ENCODE results near the gene UBL3. TPM values are rescaled to one million over a fixed set of nuclear protein-coding genes. Genes with fewer than 3 reads are reported as not detected.

UBL3 gene
- total and polyA plus RNA-seq, 10 donors, result 10.2 to 39.1 (median 30.5) TPM

DNA sequence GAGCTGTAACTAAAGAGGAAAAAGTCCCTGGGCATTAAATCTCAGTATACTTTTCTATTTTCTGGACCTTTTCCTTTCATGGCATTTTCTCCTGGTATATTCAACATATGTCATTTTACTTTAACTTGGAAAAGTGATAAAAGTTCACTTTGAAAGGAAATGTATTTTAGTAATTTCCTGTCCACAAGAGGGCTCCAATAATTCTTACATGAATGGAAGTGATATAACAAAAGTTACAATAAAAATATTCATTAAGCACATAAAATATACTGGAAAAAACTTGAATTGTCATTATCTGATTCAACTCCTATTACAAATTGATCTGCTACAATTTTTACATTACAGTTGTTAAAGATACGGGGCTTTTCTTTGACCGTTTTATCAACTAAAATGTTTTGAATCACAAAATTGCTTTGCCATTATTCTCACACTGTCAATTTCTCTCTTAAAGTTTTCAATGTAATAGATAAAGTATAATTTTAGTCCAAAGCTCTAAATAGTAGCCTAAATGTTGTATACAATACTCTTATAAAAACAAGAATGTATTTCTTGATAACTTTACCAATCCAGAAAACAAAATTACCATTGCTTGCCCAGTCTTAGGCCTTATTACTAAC is 4.9 kb downstream of the UBL3 start:
- peaks cover 12 to 84% (median 67%) of the 10 kb centered on the region in 6 donors for H3K4me1 ChIP-seq

DNA sequence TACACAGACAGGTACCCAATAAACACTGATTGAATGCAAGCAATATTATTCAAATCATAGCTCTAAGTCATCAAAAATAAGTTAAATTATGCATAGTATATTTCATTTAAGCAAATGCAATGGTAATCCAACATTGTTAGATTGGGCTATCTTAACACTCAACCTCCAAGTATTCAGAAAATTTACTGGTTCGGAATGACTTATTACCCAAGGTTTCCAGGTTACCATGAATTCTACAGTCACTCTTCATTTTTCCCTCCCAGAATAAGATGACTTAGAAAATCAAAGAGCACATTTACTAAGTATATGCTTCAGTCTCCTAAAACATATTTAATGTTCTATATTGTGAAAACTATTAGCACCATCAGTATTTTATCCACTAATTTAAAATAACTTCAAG is 6.0 kb downstream of the UBL3 start:
- Histone ChIP-seq H3K9me3 (no peaks in the 10 kb centered on the region), H3K4me1 (peaks cover 12 to 91% (median 73%) of the 10 kb centered on the region in 6 donors), H3K27me3 (replicated peaks in 1 of 7) (no peaks in the 10 kb centered on the region), H3K36me3 (no peaks in the 10 kb centered on the region), H3K27ac (no peak overlapping the region), H3K4me3 (no peak overlapping the region)
- TF ChIP-seq, protein P1, sequence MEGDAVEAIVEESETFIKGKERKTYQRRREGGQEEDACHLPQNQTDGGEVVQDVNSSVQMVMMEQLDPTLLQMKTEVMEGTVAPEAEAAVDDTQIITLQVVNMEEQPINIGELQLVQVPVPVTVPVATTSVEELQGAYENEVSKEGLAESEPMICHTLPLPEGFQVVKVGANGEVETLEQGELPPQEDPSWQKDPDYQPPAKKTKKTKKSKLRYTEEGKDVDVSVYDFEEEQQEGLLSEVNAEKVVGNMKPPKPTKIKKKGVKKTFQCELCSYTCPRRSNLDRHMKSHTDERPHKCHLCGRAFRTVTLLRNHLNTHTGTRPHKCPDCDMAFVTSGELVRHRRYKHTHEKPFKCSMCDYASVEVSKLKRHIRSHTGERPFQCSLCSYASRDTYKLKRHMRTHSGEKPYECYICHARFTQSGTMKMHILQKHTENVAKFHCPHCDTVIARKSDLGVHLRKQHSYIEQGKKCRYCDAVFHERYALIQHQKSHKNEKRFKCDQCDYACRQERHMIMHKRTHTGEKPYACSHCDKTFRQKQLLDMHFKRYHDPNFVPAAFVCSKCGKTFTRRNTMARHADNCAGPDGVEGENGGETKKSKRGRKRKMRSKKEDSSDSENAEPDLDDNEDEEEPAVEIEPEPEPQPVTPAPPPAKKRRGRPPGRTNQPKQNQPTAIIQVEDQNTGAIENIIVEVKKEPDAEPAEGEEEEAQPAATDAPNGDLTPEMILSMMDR (IDR thresholded peaks at IDR 0.05 in 8 of 11, conservative IDR thresholded peaks at IDR 0.05 in 3 of 11), result no peak
- WGBS, 5 donors, result 91 to 98% (median 94%) methylated on average over 1 of the region's 1 CpG
- no peak for DNase-seq
- intact Hi-C loops (cut with DNase I; ENCODE audit: low total_unique reads), result loop anchor here (10.0 kb wide), 1 partner anchor 250 kb away; the partner anchor contains the start of gene SLC7A1

More for the DNA sequence above, 4.9 kb downstream of the UBL3 start:
- intact Hi-C loops (cut with DNase I; ENCODE audit: low total_unique reads), result loop anchor here (10.0 kb wide), 1 partner anchor 251 kb away; the partner anchor contains the start of gene SLC7A1
- 68 to 86% (median 83%) methylated on average over 2 of the region's 2 CpGs for WGBS, 5 donors
- Histone ChIP-seq H3K9me3 (no peaks in the 10 kb centered on the region), H3K27me3 (replicated peaks in 1 of 7) (no peaks in the 10 kb centered on the region), H3K36me3 (no peaks in the 10 kb centered on the region), H3K4me3 (no peak overlapping the region), H3K27ac (peak overlapping the region in 1 of 8 donors; percentile 1)
- TF ChIP-seq, protein P1 (IDR thresholded peaks at IDR 0.05 in 8 of 11, conservative IDR thresholded peaks at IDR 0.05 in 3 of 11), result peak in 5 of 11 experiments; percentile 11 to 34 (median 28)
- no peak for TF ChIP-seq POLR2AphosphoS5 (IDR thresholded peaks at IDR 0.05)
- DNase-seq, result no peak

- peaks cover under 1 to 90% (median 65%) of the 10 kb centered on the region in 6 donors for H3K4me1 ChIP-seq
- H3K27ac ChIP-seq, result no peak overlapping the region
- DNase-seq, result no peak
- H3K27me3 ChIP-seq (replicated peaks in 1 of 7), result no peaks in the 10 kb centered on the region
- no peaks in the 10 kb centered on the region for H3K36me3 ChIP-seq
- intact Hi-C loops (cut with DNase I; ENCODE audit: low total_unique reads), result loop anchor here (10.0 kb wide), 1 partner anchor 246 kb away; the partner anchor contains the start of gene SLC7A1
- WGBS, 5 donors, result 88 to 94% (median 92%) methylated on average over 3 of the region's 3 CpGs
- TF ChIP-seq POLR2AphosphoS5 (IDR thresholded peaks at IDR 0.05) (no peak), POLR2A (IDR thresholded peaks at IDR 0.05) (no peak)
- TF ChIP-seq, protein P1 (IDR thresholded peaks at IDR 0.05 in 8 of 11, conservative IDR thresholded peaks at IDR 0.05 in 3 of 11), result no peak
- H3K9me3 ChIP-seq, result no peaks in the 10 kb centered on the region
- H3K4me3 ChIP-seq, result no peak overlapping the region
Measured at GRCh38 chr13:29840585-29840984, 9.8 kb downstream of the UBL3 start.

DNA sequence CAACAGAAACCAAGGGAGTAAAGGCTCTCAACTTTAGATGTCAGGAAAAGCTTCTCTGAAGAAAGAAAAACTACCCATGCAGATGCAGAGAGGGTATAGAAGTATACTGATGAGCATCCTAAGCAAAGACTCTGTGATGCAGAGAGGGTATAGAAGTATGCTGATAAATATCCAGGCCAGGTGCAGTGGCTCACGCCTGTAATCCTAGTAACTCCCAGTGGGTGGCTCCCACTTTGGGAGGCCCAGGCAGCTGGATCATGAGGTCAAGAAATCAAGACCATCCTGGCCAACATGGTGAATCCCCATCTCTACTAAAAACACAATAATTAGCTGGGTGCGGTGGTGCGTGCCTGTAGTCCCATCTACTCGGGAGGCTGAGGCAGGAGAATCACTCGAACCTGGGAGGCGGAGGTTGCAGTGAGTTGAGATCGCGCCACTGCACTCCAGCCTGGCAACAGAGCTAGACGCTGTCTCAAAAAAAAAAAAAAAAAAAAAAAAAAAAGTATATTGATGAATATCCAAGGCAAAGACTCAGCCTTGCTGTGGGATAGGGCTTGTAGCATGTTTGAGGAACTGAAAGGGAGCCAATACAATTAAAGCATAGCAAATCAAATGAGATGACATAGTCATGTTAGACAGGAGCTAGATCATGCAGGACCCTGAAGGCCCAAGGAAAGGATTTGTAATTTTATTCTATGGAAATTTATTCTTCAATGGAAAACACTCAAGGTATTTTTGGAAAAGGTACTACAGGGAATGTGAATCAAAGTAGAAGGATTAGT is 14.9 kb downstream of the UBL3 start:
- Histone ChIP-seq H3K9me3 (no peaks in the 10 kb centered on the region), H3K4me1 (peaks cover 0 to 47% (median 32%) of the 10 kb centered on the region in 6 donors), H3K27me3 (replicated peaks in 1 of 7) (no peaks in the 10 kb centered on the region), H3K4me3 (no peak overlapping the region), H3K27ac (no peak overlapping the region), H3K36me3 (no peaks in the 10 kb centered on the region)
- DNase-seq, result no peak
- intact Hi-C loops (cut with DNase I; ENCODE audit: low total_unique reads), result no loop called here
- TF ChIP-seq, protein P1 (IDR thresholded peaks at IDR 0.05 in 8 of 11, conservative IDR thresholded peaks at IDR 0.05 in 3 of 11), result no peak
- no peak for TF ChIP-seq POLR2AphosphoS5 (IDR thresholded peaks at IDR 0.05)
- TF ChIP-seq POLR2A (IDR thresholded peaks at IDR 0.05), result no peak
- WGBS, 5 donors, result 91 to 99% (median 97%) methylated on average over 9 of the region's 9 CpGs
